HUES64 (cell line): ENCODE measurements around the gene CENPH.
"Not testable (repeated sequence)": the region's sequence is repeated elsewhere in the genome, so short reads cannot be mapped to it uniquely, and the experiment has no call there.

ENCODE experiments used
- H3K27ac ChIP-seq: 2 replicates; pipeline ENCODE4 v1.7.0; 2013; ENCODE audit warnings: low read depth, low read length, inconsistent platforms
- H3K27me3 ChIP-seq: 2 replicates; pipeline ENCODE4 v1.6.1; 2013; ENCODE audit warnings: mild to moderate bottlenecking, low read length; ENCODE audit not compliant: insufficient read depth
- H3K36me3 ChIP-seq: 2 replicates; pipeline ENCODE4 v1.6.1; 2013; ENCODE audit warnings: mild to moderate bottlenecking, low read length; ENCODE audit not compliant: insufficient read depth
- H3K4me1 ChIP-seq: 2 replicates; pipeline ENCODE4 v1.6.1; 2013; ENCODE audit warnings: mild to moderate bottlenecking, low read length, moderate library complexity; ENCODE audit not compliant: insufficient read depth
- H3K4me3 ChIP-seq: 2 replicates; pipeline ENCODE4 v1.5.1; 2013; ENCODE audit warnings: mild to moderate bottlenecking, low read length, moderate library complexity
- H3K9ac ChIP-seq: 2 replicates; pipeline ENCODE4 v1.6.1; 2013; ENCODE audit warnings: mild to moderate bottlenecking, low read depth, low read length
- H3K9me3 ChIP-seq: 2 replicates; pipeline ENCODE4 v1.6.1; 2013; ENCODE audit warnings: low read depth, low read length; ENCODE audit not compliant: insufficient read depth
- WGBS: fragments of 150-250, 120-280 bp; methylation state at CpG from one replicate; pipeline ENCODE4 v1.1.7; 2013; ENCODE audit warnings: missing lambda C conversion rate; 5-methylcytosine and 5-hydroxymethylcytosine counted together

Gene CENPH

GRCh38 chr5:69167493-69167855 is 21.9 kb upstream of the CENPH start:
- Histone ChIP-seq H3K27me3 (no peaks in the 10 kb centered on the region), H3K9ac (peak overlapping the region; percentile 96), H3K27ac (peak overlapping the region; percentile 97), H3K36me3 (peaks cover 47% of the 10 kb centered on the region), H3K9me3 (no peaks in the 10 kb centered on the region), H3K4me3 (peak overlapping the region; percentile 84), H3K4me1 (peaks cover 16% of the 10 kb centered on the region)
- under 1% methylated on average over 11 of the region's 11 CpGs for WGBS

DNA sequence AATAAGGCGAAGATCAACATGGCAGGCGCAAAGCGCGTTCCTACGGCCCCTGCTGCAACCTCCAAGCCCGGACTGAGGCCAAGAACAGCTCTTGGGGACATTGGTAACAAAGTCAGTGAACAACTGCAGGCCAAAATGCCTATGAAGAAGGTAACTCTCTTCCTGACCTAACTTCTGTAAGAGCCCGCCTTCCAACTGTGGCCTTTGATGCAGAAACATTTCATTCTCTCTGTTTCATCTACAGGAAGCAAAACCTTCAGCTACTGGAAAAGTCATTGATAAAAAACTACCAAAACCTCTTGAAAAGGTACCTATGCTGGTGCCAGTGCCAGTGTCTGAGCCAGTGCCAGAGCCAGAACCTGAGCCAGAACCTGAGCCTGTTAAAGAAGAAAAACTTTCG is 21.5 kb upstream of the CENPH start:
- no peaks in the 10 kb centered on the region for H3K9me3 ChIP-seq
- WGBS = 33% methylated on average over 8 of the region's 8 CpGs
- no peaks in the 10 kb centered on the region for H3K27me3 ChIP-seq
- H3K4me3 ChIP-seq = peak overlapping the region; percentile 84
- peak overlapping the region; percentile 97 for H3K27ac ChIP-seq
- H3K9ac ChIP-seq = peak overlapping the region; percentile 96
- H3K36me3 ChIP-seq = peaks cover 50% of the 10 kb centered on the region
- H3K4me1 ChIP-seq = peaks cover 16% of the 10 kb centered on the region

DNA sequence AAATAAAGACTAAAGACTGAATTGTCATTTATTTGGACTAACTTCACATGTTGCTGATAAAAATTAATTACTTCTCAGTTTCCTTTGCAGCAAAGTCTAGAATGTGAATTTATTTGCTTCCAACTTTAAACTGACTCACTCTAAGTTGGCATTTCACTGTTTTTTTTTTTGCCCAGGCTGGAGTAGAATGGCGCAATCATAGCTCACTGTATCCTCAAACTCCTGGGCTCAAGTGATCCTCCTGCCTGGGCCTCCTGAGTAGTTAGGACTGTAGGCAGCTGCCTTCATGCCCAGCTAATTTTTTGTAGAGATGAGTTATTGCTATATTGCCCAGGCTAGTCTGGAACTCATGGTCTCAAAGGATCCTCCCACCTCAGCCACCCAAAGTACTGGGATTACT is 18.9 kb upstream of the CENPH start:
- Histone ChIP-seq H3K4me1 (peaks cover 16% of the 10 kb centered on the region), H3K27ac (no peak overlapping the region), H3K9ac (no peak overlapping the region), H3K9me3 (no peaks in the 10 kb centered on the region), H3K4me3 (no peak overlapping the region), H3K27me3 (no peaks in the 10 kb centered on the region), H3K36me3 (peaks cover 76% of the 10 kb centered on the region)
- 94% methylated on average over 1 of the region's 1 CpG for WGBS

DNA sequence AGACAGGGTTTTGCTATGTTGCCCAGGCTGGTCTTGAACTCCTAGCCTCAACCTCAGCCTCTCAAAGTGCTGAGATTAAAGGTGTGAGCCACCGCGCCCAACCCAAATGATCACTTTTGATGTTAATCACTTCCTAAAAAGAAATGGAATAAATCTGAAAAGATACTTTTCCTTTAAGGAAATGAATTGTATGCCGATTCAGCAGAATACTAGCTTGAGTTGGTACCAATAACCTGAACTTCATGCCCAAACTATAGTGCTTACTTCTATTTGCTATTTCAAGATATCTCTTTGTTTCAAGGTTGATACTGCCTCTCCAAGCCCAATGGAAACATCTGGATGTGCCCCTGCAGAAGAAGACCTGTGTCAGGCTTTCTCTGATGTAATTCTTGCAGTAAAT is 18.4 kb upstream of the CENPH start:
- Histone ChIP-seq H3K9ac (no peak overlapping the region), H3K36me3 (peaks cover 81% of the 10 kb centered on the region), H3K9me3 (no peaks in the 10 kb centered on the region), H3K4me3 (no peak overlapping the region), H3K27ac (no peak overlapping the region), H3K27me3 (no peaks in the 10 kb centered on the region), H3K4me1 (peaks cover 16% of the 10 kb centered on the region)
- 96% methylated on average over 3 of the region's 3 CpGs for WGBS

GRCh38 chr5:69181659-69182293 is 7.6 kb upstream of the CENPH start:
- not testable (repeated sequence) for H3K4me1 ChIP-seq, H3K9me3 ChIP-seq, H3K27ac ChIP-seq, H3K27me3 ChIP-seq, H3K4me3 ChIP-seq, H3K9ac ChIP-seq
- 93% methylated on average over 15 of the region's 15 CpGs for WGBS
- peaks cover 18% of the 10 kb centered on the region for H3K36me3 ChIP-seq

DNA sequence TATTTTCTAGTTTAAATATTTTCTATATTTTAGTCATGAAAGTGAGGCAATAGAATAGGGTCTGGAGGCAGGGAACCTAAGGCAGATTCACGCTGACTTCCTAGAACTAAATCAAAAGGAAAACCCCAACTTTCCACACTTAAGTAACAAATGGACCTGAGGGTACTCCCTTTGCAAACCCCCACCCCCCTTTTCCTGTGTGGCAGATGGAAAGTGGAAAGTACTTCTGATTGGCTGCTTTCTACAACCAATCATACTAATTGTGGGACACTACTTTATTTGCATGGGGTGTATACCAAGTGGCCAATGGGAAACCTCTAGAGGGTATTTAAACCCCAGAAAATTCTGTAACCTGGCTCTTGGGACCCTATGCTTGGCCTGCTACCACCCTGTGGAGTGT is 4.8 kb upstream of the CENPH start:
- H3K27me3 ChIP-seq = no peaks in the 10 kb centered on the region
- H3K9me3 ChIP-seq = no peaks in the 10 kb centered on the region
- WGBS = 80% methylated on average over 1 of the region's 1 CpG
- H3K9ac ChIP-seq = no peak overlapping the region
- no peaks in the 10 kb centered on the region for H3K36me3 ChIP-seq
- H3K27ac ChIP-seq = no peak overlapping the region
- no peaks in the 10 kb centered on the region for H3K4me1 ChIP-seq
- no peak overlapping the region for H3K4me3 ChIP-seq

- no peaks in the 10 kb centered on the region for H3K27me3 ChIP-seq
- no peak overlapping the region for H3K9ac ChIP-seq
- H3K36me3 ChIP-seq = peaks cover 10% of the 10 kb centered on the region
- H3K4me1 ChIP-seq = no peaks in the 10 kb centered on the region
- H3K9me3 ChIP-seq = no peaks in the 10 kb centered on the region
- no peak overlapping the region for H3K27ac ChIP-seq
- 94% methylated on average over 2 of the region's 2 CpGs for WGBS
- H3K4me3 ChIP-seq = no peak overlapping the region
These were observed 2.0 kb upstream of the CENPH start for GRCh38 chr5:69187342-69187741.

DNA sequence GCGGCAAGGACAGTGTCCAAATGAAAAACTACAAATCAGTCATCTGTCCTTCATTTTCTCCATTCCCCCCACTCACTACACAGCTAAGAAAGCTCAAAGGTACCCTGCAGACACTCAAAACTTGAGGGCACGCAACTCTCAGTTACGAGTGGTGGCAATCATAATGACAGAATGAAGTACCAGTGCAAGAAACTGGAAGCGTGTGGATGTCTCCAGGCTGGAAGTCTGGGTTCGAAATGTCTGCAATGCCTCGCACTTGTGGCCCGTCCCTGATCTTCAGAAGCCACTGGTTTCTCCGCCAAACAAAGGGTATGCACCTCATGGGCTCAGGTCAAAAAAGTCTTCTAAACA is 597 bp upstream of the CENPH start:
- Histone ChIP-seq H3K4me1 (no peaks in the 10 kb centered on the region), H3K9me3 (no peaks in the 10 kb centered on the region), H3K4me3 (peak overlapping the region; percentile 97), H3K9ac (peak overlapping the region; percentile 98), H3K27me3 (no peaks in the 10 kb centered on the region), H3K27ac (peak overlapping the region; percentile 99), H3K36me3 (peaks cover 24% of the 10 kb centered on the region)
- 27% methylated on average over 8 of the region's 8 CpGs for WGBS

DNA sequence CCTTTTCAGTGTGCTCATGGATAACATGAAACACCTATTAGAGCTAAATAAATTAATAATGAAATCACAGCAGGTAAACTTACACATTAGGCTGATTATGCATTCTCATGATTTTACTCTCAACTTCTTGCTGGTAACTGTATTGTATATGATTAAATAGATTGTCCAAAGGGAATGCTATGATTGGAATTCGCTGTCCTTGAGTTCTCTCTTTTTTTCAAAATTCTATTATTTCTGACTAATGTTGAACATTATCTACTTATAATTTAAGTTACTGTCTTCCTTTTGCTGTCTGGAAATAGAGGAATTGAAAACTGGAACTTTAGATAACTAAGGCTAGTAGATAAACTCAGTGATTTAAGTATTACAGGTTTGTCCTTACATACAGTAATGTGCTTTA is 13.1 kb downstream of the CENPH start:
- Histone ChIP-seq H3K9ac (no peak overlapping the region), H3K36me3 (peaks cover 81% of the 10 kb centered on the region), H3K9me3 (no peaks in the 10 kb centered on the region), H3K27me3 (no peaks in the 10 kb centered on the region), H3K27ac (no peak overlapping the region), H3K4me3 (no peak overlapping the region), H3K4me1 (no peaks in the 10 kb centered on the region)
- whole genome bisulfite sequencing = no CpG with 5 or more reads among the region's 1 CpG

DNA sequence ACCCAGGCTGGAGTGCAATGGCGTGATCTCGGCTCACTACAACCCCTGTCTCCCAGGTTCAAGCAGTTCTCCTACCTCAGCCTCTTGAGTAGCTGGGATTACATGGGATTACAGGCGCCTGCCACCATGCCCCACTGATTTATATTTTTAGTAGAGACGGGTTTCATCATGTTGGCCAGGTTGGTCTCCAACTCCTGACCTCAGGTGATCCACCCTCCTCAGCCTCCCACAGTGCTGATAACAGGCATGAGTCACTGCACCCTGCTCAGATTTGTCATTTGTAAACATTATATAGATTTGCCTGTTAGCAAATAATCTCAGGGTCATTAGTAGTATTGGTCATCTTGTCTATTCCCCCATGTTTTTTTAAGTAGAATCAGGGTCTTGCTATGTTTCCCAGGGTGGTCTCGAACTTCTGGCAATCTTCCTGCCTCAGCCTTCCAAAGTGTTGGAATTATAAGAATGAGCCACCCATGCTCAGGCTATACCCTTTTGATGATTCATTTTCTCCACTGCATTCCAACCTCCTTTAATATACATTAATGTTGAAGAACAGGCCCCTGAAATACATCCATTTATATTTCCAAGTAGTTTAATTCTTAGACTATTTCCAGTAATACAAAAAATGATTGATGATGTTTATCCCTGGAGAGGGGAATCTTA is 17.3 kb downstream of the CENPH start:
- no peak overlapping the region for H3K4me3 ChIP-seq
- H3K27ac ChIP-seq = no peak overlapping the region
- no peaks in the 10 kb centered on the region for H3K27me3 ChIP-seq
- no peaks in the 10 kb centered on the region for H3K4me1 ChIP-seq
- no peak overlapping the region for H3K9ac ChIP-seq
- H3K36me3 ChIP-seq = peaks cover 86% of the 10 kb centered on the region
- no peaks in the 10 kb centered on the region for H3K9me3 ChIP-seq
- WGBS = 98% methylated on average over 5 of the region's 5 CpGs

DNA sequence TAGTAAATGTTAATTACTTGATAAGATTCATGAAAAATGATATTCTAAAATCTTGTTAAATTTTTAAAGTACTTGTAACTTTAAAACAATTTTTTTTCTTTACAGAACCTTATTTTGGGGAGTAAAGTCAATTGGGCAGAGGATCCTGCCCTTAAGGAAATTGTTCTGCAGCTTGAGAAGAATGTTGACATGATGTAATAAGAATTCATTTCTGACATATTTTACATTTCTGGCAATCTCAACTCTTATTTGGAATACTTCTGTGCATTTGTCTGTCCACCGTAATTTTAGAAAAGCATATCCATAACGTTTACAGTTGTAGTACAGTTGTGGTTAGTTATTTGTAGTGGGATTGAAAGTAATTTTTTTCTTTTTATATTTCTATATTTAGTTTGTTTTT is 20.2 kb downstream of the CENPH start:
- H3K27me3 ChIP-seq = no peaks in the 10 kb centered on the region
- H3K27ac ChIP-seq = no peak overlapping the region
- H3K9ac ChIP-seq = no peak overlapping the region
- no peak overlapping the region for H3K4me3 ChIP-seq
- peaks cover 71% of the 10 kb centered on the region for H3K36me3 ChIP-seq
- no peaks in the 10 kb centered on the region for H3K9me3 ChIP-seq
- H3K4me1 ChIP-seq = no peaks in the 10 kb centered on the region
- WGBS = no CpG with 5 or more reads among the region's 2 CpGs

- no peaks in the 10 kb centered on the region for H3K9me3 ChIP-seq
- H3K4me3 ChIP-seq = no peak overlapping the region
- no peak overlapping the region for H3K9ac ChIP-seq
- peaks cover 61% of the 10 kb centered on the region for H3K36me3 ChIP-seq
- H3K4me1 ChIP-seq = no peaks in the 10 kb centered on the region
- H3K27ac ChIP-seq = no peak overlapping the region
- H3K27me3 ChIP-seq = no peaks in the 10 kb centered on the region
- 98% methylated on average over 2 of the region's 2 CpGs for WGBS
These were observed 21.8 kb downstream of the CENPH start for GRCh38 chr5:69211200-69211599.
